Ishikawa (cell line): ENCODE measurements around the gene SLC7A14.
A peak's percentile ranks its signal among the peaks of the same experiment; 100 is the strongest.

Experiments
- EGR1 ChIP-seq: IDR thresholded peaks from 2 replicates; pipeline ENCODE4 v1.6.1; 2012
- RAD21 ChIP-seq: IDR thresholded peaks from 2 replicates; pipeline ENCODE4 v1.6.1; 2012; ENCODE audit warnings: low read depth

SLC7A14 gene

DNA sequence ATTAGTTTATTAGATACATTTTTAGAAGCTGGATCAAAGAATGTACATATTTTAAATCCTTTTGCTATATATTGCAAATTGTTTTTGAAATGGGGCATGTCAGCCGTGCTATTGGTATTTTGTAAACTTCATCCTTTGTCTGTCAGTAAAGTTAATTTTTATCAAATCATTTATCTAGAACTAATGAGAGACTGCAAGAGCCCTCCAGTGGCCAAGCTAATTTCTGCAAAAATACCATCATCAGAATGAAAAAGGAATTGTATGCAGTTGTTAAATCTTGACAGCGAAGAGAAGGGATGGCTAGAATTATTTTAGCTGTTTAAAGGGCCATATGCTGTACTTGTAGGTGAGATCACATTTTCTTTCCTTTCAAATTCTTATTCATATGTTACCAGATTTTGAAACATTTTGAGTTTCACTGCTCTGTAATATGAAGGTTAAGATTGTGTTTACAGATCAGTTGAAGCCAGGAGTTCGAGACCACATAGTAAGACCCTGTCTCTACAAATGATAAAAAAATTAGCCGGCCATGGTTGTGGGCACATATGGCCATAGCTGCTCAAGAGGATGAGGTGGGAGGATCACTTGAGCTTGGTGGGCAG, 175.3 kb downstream of the SLC7A14 start:
- peak; percentile 75 for TF ChIP-seq RAD21
- no peak for TF ChIP-seq EGR1
